GM20000 (cell line): ENCODE measurements around the gene MAGI3.

Experiments
- DNase-seq: peaks from one replicate; pipeline ENCODE4 v3.0.0; 2012; ENCODE audit warnings: low spot score
- CTCF ChIP-seq: IDR thresholded peaks from 2 replicates; pipeline ENCODE4 v1.5.1; 2012; ENCODE audit warnings: mild to moderate bottlenecking, control low read depth; ENCODE audit errors: extremely low read depth, missing control alignments

The MAGI3 gene

GRCh38 chr1:113541106-113541505 lies 150.8 kb downstream of the MAGI3 start:
- no peak for DNase-seq
- no peak for TF ChIP-seq CTCF

- no peak for TF ChIP-seq CTCF
- no peak for DNase-seq
These were observed 151.9 kb downstream of the MAGI3 start for GRCh38 chr1:113542221-113542701.

GRCh38 chr1:113543110-113543509 lies 152.8 kb downstream of the MAGI3 start:
- TF ChIP-seq CTCF, result no peak
- no peak for DNase-seq

GRCh38 chr1:113545210-113545609 lies 154.9 kb downstream of the MAGI3 start:
- no peak for TF ChIP-seq CTCF
- no peak for DNase-seq

- no peak for DNase-seq
- no peak for TF ChIP-seq CTCF
These were observed 155.3 kb downstream of the MAGI3 start for GRCh38 chr1:113545626-113546025.

GRCh38 chr1:113551728-113552127 lies 161.4 kb downstream of the MAGI3 start:
- no peak for TF ChIP-seq CTCF
- DNase-seq, result no peak

- no peak for TF ChIP-seq CTCF
- no peak for DNase-seq
These were observed 161.9 kb downstream of the MAGI3 start for GRCh38 chr1:113552244-113552643.
